Esophagus squamous epithelium (tissue), 4 donors: ENCODE measurements around the gene NFATC2.

Source experiments
- CTCF ChIP-seq, 6 experiments: fragments of 450-650 bp in 4 of 6; fragments of 200-600 bp in 2 of 6; sonication (generic) in 2 of 6; IDR thresholded peaks; one replicate each; pipeline ENCODE4 v1.5.1; 2016 to 2019; ENCODE audit warnings: antibody characterized with exemption in 6 of 6, mild to moderate bottlenecking in 4 of 6, moderate library complexity in 4 of 6
- POLR2A ChIP-seq, 4 donors: fragments of 450-650 bp; IDR thresholded peaks; one replicate each; pipeline ENCODE4 v1.6.1; 2017; ENCODE audit warnings: antibody characterized with exemption in 4 of 4, mild to moderate bottlenecking in 4 of 4, moderate library complexity in 3 of 4

- no peak for TF ChIP-seq POLR2A (IDR thresholded peaks at IDR 0.05)
- no peak for TF ChIP-seq CTCF (IDR thresholded peaks at IDR 0.05)
Measured at GRCh38 chr20:51517839-51518238, 24.7 kb downstream of the NFATC2 start.
